VCaP (cell line): ENCODE data around the gene WDR87.
"Not testable (repeated sequence)": the region's sequence is repeated elsewhere in the genome, so short reads cannot be mapped to it uniquely, and the experiment has no call there.

Source experiments
- H3K27ac ChIP-seq: fragments of 450-650 bp; 2 replicates; pipeline ENCODE4 v1.5.1; 2017
- TF ChIP-seq, protein P1 (sequence below): fragments of 450-650 bp; conservative IDR thresholded peaks from 2 replicates; pipeline ENCODE4 v1.5.1; 2017; ENCODE audit warnings: mild to moderate bottlenecking, moderate library complexity

WDR87 gene

DNA sequence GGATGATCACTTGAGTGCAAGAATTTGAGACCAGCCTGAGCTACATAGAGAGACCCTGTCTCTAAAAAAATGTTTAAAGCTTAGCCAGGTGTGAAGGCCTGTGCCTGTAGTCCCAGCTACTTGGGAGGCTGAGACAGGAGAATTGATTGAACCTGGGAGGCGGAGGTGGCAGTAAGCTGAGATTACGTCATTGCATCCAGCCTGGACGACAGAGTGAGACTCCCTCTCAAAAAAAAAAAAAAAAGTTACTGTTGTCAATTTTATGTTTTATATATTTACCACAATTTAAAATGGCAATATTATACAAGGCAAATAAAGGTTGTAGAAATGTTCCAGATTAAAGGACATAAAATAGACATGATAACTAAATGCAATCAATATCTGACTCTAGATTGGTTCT, 29.2 kb downstream of the WDR87 start:
- TF ChIP-seq, protein P1, sequence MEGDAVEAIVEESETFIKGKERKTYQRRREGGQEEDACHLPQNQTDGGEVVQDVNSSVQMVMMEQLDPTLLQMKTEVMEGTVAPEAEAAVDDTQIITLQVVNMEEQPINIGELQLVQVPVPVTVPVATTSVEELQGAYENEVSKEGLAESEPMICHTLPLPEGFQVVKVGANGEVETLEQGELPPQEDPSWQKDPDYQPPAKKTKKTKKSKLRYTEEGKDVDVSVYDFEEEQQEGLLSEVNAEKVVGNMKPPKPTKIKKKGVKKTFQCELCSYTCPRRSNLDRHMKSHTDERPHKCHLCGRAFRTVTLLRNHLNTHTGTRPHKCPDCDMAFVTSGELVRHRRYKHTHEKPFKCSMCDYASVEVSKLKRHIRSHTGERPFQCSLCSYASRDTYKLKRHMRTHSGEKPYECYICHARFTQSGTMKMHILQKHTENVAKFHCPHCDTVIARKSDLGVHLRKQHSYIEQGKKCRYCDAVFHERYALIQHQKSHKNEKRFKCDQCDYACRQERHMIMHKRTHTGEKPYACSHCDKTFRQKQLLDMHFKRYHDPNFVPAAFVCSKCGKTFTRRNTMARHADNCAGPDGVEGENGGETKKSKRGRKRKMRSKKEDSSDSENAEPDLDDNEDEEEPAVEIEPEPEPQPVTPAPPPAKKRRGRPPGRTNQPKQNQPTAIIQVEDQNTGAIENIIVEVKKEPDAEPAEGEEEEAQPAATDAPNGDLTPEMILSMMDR, result no peak
- no peak overlapping the region for H3K27ac ChIP-seq

DNA sequence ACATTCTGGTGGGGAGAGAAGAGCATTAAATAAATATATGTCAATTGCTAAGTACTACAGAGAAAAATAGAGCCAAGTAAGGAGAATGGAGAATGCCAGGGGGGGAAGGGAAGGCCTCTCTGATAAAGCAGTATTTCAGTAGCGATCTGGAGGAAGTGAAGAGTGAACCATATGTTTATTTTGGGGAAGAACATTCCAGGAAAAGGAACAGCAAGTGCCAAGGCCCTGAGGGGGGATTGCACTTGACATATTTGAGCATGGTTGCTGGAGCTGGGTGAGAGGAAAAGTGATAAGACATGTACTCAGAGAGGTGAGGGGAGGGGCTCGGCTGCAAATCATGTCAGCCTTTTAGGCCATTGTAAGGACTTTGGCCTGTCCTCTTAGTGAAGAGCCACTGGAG, 30.4 kb downstream of the WDR87 start:
- TF ChIP-seq, protein P1, result no peak
- H3K27ac ChIP-seq, result no peak overlapping the region

DNA sequence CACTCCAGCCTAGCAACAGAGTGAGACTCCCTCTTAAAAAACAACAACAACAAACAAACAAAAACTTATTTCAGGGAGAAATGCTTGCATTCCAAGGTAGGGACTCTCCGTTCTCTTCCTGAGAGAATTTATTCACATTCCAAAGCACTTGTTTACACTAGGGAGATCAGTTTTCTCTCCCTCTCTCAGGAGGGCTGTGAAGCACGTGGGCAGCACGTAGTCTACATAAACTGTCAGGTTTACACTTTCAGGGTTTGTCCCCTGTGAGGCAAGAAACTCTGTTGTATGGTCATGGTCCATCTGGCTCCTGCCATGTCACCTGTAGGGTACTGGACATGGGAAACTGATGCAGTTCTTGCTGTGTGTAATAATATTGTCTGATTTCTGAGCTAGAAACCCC, 31.6 kb downstream of the WDR87 start:
- no peak overlapping the region for H3K27ac ChIP-seq
- TF ChIP-seq, protein P1, result no peak

DNA sequence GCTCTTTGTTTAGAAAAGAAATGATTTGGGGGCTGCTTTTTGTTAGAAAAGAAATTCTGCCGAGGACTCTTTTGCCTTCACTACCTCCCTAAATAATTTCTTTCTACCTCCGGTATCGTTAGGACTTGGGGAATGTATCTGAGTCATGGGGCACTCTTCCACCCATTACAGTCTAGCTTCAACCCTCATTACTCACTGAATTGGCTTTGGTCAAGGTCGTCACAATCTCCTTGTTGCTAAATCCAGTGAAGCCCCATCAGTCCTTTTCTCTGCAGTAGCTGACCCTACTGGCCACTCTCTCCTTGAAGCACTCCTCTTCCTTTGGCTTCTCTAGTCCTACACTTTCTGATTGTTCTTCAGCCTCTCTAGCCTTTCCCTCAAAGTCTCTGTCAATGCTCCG, 34.0 kb downstream of the WDR87 start:
- H3K27ac ChIP-seq, result no peak overlapping the region
- TF ChIP-seq, protein P1, result no peak

DNA sequence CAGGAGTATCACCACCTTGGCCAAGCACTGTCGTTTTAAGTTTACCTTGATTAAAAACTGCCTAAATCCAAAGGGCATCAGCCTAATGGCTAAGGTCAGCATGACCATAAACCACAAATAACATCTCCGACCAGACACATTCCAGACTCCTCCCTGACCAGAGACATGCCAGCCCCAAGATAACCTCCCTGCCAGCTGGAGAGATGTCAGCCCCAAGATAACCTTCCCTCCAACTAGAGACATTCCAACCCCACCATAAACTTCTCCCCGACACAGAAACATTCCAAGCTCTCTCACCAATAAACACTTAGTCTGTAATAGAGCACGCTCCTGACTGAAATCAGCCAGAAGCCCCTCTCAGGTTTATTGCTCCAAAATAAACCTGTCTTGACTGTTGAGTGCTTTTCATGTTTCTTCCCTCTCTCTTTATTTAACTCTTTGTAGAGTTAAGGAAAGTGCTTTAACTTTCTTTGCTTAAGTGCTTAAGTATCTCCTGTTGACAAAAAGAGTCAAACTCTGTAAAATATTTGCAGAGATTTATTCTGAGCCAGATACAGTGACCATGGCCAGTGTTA, 36.5 kb downstream of the WDR87 start:
- TF ChIP-seq, protein P1, result no peak
- H3K27ac ChIP-seq, result no peak overlapping the region

DNA sequence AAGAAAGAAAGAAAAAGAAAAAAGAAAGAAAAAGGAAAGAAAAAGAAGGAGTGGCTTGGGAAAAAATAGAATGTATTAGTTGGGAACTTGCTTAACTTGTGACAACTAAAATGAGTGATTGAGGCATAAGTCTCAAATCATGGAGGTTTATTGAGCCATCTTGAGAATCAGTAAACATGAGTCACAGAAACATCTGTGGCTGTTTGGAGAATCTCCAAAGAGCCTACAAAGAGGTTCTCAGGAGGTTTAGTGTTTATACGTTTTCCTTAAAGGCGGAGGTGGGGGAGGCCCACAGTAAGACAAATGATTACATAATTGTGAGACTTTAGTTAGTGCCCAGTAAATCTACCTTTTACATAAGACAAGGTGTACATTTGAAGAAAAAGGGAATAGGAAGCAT, 38.6 kb downstream of the WDR87 start:
- TF ChIP-seq, protein P1, result no peak
- H3K27ac ChIP-seq, result no peak overlapping the region

DNA sequence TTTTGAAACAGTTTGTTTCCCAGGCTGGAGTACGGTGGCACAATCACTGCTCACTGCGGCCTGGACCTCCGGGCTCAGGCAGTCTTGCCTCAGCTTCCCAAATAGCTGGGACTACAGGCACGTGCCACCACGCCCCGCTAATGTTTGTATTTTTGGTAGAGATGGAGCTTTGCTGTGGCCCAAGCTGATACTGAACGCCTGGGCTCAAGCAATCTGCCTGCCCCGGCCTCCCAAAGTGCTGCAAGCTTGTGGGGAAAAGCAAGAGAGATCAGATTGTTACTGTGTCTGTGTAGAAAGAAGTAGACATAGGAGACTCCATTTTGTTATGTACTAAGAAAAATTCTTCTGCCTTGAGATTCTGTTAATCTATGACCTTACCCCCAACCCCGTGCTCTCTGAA, 40.5 kb downstream of the WDR87 start:
- H3K27ac ChIP-seq, result not testable (repeated sequence)

DNA sequence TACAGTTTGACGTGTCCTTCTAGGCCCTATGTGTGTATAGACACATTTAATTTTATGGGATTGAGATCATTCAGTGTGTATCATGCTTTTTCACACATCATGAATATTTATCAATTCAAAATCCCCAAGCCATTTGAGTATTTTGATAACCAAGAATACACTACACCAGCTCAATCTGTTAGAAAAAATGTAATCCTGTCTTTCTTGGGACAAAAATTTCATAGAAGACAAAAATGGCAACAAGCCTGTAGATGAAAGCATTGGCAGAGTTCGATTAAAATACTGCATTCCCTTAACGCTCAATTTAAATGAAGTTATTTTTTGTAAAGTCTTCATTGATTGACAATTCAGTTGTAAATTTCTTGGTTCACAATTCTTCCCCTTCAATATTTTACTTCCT, 41.9 kb downstream of the WDR87 start:
- TF ChIP-seq, protein P1, result no peak
- no peak overlapping the region for H3K27ac ChIP-seq
